T47D (cell line): ENCODE data around the gene NOXA1.

Experiments used
- DNase-seq, 2 experiments: peaks; one replicate each; pipeline versions ENCODE4 v3.0.0 to v3.0.0-alpha.2; 2011 to 2012; ENCODE audit warnings: low read depth in 1 of 2, low spot score in 1 of 2
- JUND ChIP-seq: IDR thresholded peaks from 2 replicates; pipeline ENCODE4 v1.6.1; 2012; ENCODE audit warnings: low read depth
- in situ Hi-C: cut with HindIII; loops from 2 replicates; pipeline ENCODE4 v1.10.0; 2016; ENCODE audit warnings: low sequenced_read_pairs, low pct_unique_long_range_greater_than_20kb

The NOXA1 gene

DNA sequence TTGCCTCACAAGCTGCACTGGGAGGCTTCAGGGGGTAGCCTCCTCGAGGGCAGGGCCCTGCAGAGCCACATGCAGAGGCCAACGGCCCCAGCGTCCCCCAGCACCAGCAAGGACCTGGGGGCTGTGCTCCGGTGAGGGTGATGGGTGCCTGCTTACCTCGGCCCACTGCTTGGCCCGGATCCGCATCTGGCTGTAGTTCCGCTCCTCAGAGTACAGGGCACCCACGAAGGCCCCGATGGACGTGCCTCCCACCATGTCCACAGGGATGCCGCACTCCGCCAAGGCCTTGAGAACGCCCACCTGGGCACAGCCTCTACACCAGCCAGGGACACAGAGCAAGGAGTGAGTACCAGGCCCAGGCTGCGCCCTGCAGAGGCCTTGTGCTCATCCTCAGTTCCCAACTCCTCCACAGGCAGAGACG, 44.0 kb downstream of the NOXA1 start:
- in situ Hi-C loops: no loop called here
- no peak for TF ChIP-seq JUND

DNA sequence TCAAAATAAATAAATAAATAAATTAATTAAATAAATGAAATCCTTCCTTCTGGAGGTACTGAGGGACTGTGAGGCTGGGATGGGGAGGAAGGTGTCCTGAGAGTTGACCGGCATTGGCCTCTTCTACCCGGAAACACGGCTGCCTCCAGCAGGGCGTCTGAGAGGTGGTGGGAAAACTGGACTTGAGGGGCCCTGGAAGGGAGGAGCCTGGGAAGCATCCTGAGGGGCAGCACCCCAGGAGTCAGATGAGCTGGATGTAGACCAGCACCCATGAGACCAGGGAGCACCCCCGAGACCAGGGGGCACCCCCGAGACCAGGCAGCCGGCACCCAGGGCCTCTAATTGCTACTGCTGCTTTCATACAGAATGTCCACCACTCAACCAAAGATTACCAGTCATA, 44.7 kb downstream of the NOXA1 start:
- in situ Hi-C loops: no loop called here
- no peak for TF ChIP-seq JUND
- DNase-seq: no peak

More for the DNA sequence above, 44.0 kb downstream of the NOXA1 start:
- no peak for DNase-seq

DNA sequence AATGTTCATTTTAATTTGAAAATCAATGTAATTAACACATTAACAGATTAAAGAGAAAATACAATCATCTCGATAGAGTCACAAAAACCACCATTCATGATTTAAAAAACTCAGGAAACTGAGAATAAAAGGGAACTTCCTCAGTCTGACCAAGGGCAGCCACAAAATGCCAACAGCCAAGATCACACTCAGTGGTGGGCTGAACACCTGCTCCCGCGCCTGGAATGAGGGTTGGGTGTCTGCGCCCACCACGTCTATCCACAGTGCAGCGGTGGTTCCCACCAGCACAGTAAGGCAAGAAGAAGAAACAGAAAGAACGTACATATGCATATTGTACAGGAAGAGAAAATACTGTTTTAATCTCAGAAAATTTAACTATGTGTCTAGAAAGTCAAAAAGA, 47.6 kb downstream of the NOXA1 start:
- in situ Hi-C loops: no loop called here
- no peak for TF ChIP-seq JUND
- DNase-seq: no peak

DNA sequence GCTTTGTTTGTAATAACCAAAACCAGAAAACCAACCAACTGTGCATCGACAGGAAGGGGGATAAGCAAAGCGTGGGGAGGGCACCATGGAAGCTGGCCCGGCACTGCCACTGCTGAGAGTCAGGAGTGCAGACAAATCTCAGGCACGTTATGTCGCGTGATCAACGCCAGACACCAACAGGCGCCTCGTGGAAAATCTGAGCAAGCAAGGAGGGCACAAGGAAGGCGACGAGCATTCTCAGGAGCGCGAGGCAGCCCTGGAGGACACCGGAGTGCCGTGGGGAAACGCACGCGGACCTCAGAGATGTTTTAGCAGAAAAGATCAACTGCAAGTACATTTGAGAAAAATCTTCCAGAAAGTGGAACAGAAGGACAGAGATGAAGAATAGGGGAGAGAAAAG, 51.1 kb downstream of the NOXA1 start:
- no peak for DNase-seq
- TF ChIP-seq JUND: no peak
- in situ Hi-C loops: no loop called here

- DNase-seq: no peak
- no peak for TF ChIP-seq JUND
- in situ Hi-C loops: no loop called here
Observed at GRCh38 chr9:137475666-137476065, 52.5 kb downstream of the NOXA1 start.

DNA sequence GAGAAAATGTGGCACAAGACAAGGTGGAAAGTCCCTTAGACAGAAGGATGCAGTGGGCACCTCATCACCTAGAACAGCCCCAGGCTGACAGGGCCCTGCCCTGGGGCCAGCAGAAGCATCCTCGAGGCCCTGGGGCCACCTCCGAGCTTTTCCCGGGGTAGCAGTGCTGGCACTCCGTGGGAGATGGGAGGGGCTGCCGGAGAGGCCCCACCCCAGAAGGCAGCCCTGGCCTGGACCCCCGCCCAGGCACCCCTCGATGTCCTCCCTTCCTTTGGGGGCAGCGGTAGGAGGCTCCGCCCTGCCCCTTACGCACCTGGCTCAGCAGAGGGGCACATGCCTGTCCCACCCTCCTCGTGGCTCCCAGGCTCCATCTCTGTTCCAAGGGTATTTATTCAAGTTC, 53.7 kb downstream of the NOXA1 start:
- in situ Hi-C loops: no loop called here

DNA sequence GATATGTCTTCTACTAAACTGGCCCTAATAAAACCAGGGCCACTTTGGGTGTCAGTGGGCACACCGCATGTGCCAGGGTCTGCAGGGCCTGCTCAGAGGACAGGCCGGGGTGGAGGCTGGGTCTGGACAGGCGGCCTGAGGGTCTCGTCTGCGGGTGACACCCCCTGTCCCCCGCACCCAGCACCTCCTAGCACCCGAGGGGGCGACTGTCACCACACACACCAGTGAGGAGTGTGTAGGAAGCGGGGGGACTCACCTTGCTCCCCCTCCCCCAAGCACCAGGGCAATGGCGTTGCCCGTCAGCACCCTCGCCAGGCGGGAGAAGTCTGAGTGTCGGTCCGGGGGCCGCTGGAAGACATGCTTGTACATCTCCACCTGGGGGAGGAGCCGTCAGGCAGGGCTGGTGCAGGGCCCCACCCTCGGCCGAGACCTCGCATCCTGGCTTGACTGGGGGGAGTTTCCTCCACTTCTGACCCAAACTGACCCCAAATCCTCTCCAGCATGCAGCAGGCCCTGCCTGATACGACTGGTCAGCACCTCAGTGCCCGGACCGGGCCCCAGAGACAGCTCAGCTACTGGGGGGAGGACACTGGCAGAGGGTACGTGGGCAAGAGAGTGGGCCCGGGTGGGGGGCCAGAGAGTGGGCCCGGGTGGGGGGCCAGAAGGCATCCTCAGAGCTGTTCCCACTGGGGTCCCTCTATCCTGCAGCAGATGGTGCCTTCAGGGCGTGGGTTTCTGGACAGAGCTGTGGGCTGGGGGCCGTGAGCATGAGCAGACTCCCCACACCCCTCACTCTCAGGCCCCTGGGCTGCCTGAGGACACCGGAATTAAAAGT, 54.8 kb downstream of the NOXA1 start:
- in situ Hi-C loops: no loop called here
- no peak for TF ChIP-seq JUND
- DNase-seq: no peak

More for the DNA sequence above, 53.7 kb downstream of the NOXA1 start:
- no peak for TF ChIP-seq JUND
- no peak for DNase-seq

DNA sequence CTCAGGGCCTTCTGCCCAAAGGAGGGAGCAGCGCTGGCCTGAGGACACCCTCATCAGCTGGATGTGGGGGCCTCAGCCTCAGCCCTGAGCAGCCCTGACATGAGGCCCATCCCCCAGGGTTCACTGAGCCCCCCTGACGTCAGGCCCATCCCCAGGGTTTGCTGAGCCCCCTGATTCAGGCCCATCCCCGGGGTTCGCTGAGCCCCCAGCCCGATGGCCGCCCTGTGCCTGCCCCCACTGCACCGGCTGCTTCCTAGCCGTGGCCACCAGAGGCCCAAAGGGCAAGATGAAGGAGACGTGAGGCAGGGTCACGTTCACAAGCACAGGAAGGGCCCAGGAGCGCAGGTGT, 55.4 kb downstream of the NOXA1 start:
- in situ Hi-C loops: no loop called here
- TF ChIP-seq JUND: no peak
- DNase-seq: no peak

DNA sequence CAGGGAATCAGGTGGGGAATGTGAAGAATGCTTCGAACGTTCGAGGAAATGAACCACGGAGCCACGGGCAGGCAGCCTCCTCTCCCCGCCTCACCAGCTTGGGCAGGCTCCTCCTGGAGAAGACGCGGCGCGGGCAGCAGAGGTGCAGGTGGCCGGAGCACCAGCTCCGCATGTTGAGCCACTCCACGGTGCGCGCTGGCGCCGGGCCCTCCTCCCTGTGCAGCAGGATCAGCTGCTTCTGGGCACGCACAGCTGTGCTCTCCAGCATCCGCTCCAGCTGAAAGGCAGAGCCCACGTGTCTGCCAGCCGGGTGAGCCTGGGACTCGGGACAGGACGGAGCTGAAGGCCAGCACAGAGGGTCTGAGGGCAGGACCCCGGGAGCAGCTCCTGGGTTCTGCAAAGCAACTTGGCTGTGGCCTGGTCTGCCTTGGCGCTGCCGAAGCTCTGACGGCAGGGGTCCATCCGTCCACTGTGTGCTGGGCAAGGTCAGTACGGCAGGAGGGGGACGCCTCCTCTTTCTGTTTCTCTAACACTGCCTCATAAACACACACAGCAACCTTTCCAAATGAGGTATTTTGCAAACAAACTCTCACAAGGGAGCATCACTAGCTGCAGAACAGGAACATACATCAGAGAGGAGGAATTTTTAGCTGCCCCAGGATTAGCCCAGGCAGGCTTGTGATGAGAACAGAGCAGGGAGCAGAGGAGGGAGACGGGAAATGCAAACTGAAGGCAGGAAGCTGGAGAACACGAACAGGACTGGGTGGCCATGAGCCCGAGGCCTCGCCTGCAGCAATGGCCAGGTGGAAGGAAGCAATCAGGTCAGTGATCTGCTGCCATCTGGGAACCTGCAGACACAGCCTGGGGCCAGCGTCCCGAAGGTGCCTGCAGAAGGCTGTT, 56.0 kb downstream of the NOXA1 start:
- in situ Hi-C loops: no loop called here
- DNase-seq: peak in 1 of 2 experiments; percentile 73
- TF ChIP-seq JUND: no peak

GRCh38 chr9:137479892-137480685, 56.9 kb downstream of the NOXA1 start:
- in situ Hi-C loops: no loop called here
- no peak for TF ChIP-seq JUND
- DNase-seq: no peak

GRCh38 chr9:137480686-137481683, 57.8 kb downstream of the NOXA1 start:
- no peak for DNase-seq
- in situ Hi-C loops: no loop called here
- TF ChIP-seq JUND: no peak
